ENCODE measurements around the gene LAMA4.

DNA sequence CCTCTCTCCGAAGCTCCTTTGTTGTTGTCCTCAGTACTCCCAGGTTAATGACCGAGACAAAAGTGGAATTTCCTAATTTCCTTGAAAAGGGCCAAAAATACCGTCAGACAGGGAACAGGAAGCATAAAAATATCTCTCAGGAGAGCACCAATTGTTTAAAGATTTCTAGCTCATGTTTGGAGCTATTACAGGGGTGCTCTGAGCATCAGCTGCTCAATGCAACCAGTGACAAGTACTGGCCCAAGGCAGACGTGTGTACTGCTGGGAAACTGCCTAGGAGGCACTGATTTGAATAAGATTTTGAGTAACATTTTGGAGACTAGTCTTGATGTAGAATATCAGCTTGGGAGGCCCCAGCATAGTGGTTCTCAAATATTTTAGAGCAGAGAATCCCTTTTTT lies 17.3 kb downstream of the LAMA4 start:
- TF ChIP-seq EP300 (IDR thresholded peaks at IDR 0.05) (no peak), POLR2A (IDR thresholded peaks at IDR 0.05) (no peak)
- TF ChIP-seq, protein P1, sequence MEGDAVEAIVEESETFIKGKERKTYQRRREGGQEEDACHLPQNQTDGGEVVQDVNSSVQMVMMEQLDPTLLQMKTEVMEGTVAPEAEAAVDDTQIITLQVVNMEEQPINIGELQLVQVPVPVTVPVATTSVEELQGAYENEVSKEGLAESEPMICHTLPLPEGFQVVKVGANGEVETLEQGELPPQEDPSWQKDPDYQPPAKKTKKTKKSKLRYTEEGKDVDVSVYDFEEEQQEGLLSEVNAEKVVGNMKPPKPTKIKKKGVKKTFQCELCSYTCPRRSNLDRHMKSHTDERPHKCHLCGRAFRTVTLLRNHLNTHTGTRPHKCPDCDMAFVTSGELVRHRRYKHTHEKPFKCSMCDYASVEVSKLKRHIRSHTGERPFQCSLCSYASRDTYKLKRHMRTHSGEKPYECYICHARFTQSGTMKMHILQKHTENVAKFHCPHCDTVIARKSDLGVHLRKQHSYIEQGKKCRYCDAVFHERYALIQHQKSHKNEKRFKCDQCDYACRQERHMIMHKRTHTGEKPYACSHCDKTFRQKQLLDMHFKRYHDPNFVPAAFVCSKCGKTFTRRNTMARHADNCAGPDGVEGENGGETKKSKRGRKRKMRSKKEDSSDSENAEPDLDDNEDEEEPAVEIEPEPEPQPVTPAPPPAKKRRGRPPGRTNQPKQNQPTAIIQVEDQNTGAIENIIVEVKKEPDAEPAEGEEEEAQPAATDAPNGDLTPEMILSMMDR (IDR thresholded peaks at IDR 0.05): no peak

All from ovary (tissue), 3 donors.